Activated naive CD4-positive, alpha-beta T cell treated with anti-CD3 and anti-CD28 coated beads for 36 hours (primary cell): Measurements from ENCODE around the gene LILRB3. TPM values are rescaled to one million over a fixed set of nuclear protein-coding genes. Genes with fewer than 3 reads are reported as not detected.
"Not testable (repeated sequence)": the region's sequence is repeated elsewhere in the genome, so short reads cannot be mapped to it uniquely, and the experiment has no call there.

Source experiments
- CTCF ChIA-PET: fragments of 350-600 bp; sonication (Branson Sonifier 250); formaldehyde crosslinking; loops from one replicate; lab custom pipeline; 2021; ENCODE audit warnings: antibody characterized with exemption; lab: Charles Lee
- DNase-seq: peaks from one replicate; pipeline ENCODE4 v3.0.0-alpha.2; 2020
- H3K27ac Mint-ChIP-seq: one replicate; pipeline ENCODE4 v1.8.0; 2021; ENCODE audit warnings: mild to moderate bottlenecking, mixed read lengths
- H3K27me3 Mint-ChIP-seq: one replicate; pipeline ENCODE4 v1.8.0; 2021; ENCODE audit warnings: low read depth, mixed read lengths
- H3K36me3 Mint-ChIP-seq: one replicate; pipeline ENCODE4 v1.8.0; 2021; ENCODE audit warnings: low read depth, mixed read lengths
- H3K4me1 Mint-ChIP-seq: one replicate; pipeline ENCODE4 v1.8.0; 2021; ENCODE audit warnings: low read depth, mixed read lengths
- H3K4me3 Mint-ChIP-seq: one replicate; pipeline ENCODE4 v1.8.0; 2021; ENCODE audit warnings: mild to moderate bottlenecking, moderate library complexity, mixed read lengths
- H3K9me3 Mint-ChIP-seq: one replicate; pipeline ENCODE4 v1.8.0; 2021; ENCODE audit warnings: mixed read lengths
- intact Hi-C: fragments of 100-400 bp; cut with micrococcal nuclease; formaldehyde crosslinking; loops from one replicate; pipeline ENCODE4 v1.15.1; 2023
- total RNA-seq, 2 experiments: library from RNA; stranded (reverse); gene quantifications; one replicate each; pipeline ENCODE4 v1.2.3, GENCODE V29; 2021

LILRB3 gene
- total RNA-seq, 2 experiments from 2014 or later = not detected

GRCh38 chr19:54218259-54218658, 4.5 kb downstream of the LILRB3 start:
- intact Hi-C loops = no loop called here
- CTCF ChIA-PET = no interaction called here

DNA sequence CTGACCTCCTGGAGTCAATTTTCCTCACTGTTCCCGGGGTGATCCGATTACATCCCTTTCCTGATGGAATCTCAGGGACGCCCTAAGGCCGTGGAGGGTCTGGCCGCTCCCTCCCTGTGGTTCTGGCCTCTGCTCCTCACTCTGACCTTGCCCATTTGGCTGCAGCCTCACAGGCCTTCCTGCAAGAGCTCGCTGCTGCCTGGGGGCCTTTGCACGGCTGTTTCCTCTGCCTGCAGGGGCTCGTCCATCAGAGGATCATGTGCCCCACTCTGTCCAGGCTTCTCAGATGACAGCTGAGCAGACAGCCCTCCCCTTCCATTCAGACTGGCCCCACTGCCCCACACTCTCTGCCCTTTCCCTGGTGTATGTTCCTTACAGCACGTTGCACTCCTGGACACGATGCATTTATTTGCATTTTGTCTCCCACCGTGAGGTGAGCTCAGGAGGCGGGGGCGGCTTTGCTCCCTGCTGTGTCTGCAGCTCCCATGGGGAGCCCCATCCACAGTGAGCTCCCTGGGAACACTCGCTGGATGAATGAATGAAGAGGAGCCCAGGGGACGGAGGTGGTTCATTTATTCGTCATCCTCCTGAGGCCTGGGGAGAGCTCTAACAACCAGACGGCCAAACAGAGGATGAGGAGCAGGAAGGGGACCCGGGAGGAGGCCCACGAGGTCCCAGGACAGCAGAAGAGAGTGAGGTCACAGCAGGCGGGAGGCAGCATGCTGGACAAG, 5.1 kb downstream of the LILRB3 start:
- H3K9me3 Mint-ChIP-seq, H3K27me3 Mint-ChIP-seq, DNase-seq, H3K27ac Mint-ChIP-seq, intact Hi-C loops, H3K4me3 Mint-ChIP-seq, H3K4me1 Mint-ChIP-seq: not testable (repeated sequence)
- CTCF ChIA-PET = interaction anchor here (1.1 kb wide), 1 partner anchor 48 kb away, joined by 4 read pairs; no protein-coding TSS in a partner anchor
- peaks cover 16% of the 10 kb centered on the region for H3K36me3 Mint-ChIP-seq

More at GRCh38 chr19:54218259-54218658, 4.5 kb downstream of the LILRB3 start:
- no peak overlapping the region for H3K27ac Mint-ChIP-seq
- H3K9me3 Mint-ChIP-seq = no peaks in the 10 kb centered on the region
- peaks cover 2% of the 10 kb centered on the region for H3K27me3 Mint-ChIP-seq
- DNase-seq = no peak
- no peak overlapping the region for H3K4me3 Mint-ChIP-seq
- H3K36me3 Mint-ChIP-seq = peaks cover 12% of the 10 kb centered on the region
- peaks cover 4% of the 10 kb centered on the region for H3K4me1 Mint-ChIP-seq

GRCh38 chr19:54216869-54217268, 5.9 kb downstream of the LILRB3 start:
- peaks cover 4% of the 10 kb centered on the region for H3K4me1 Mint-ChIP-seq
- no peak for DNase-seq
- CTCF ChIA-PET = interaction anchor here (1.1 kb wide), 1 partner anchor 49 kb away, joined by 4 read pairs; no protein-coding TSS in a partner anchor
- H3K36me3 Mint-ChIP-seq = peaks cover 16% of the 10 kb centered on the region
- intact Hi-C loops = no loop called here
- no peak overlapping the region for H3K27ac Mint-ChIP-seq
- H3K9me3 Mint-ChIP-seq = no peaks in the 10 kb centered on the region
- no peaks in the 10 kb centered on the region for H3K27me3 Mint-ChIP-seq
- no peak overlapping the region for H3K4me3 Mint-ChIP-seq

GRCh38 chr19:54214734-54215133, 8.1 kb downstream of the LILRB3 start:
- Mint-ChIP-seq H3K36me3 (peaks cover 33% of the 10 kb centered on the region), H3K4me1 (peaks cover 17% of the 10 kb centered on the region)
- intact Hi-C loops, H3K9me3 Mint-ChIP-seq, CTCF ChIA-PET, H3K4me3 Mint-ChIP-seq, H3K27me3 Mint-ChIP-seq, DNase-seq, H3K27ac Mint-ChIP-seq: not testable (repeated sequence)

GRCh38 chr19:54214217-54214616, 8.6 kb downstream of the LILRB3 start:
- H3K9me3 Mint-ChIP-seq, CTCF ChIA-PET, H3K4me3 Mint-ChIP-seq, H3K27me3 Mint-ChIP-seq, DNase-seq, intact Hi-C loops: not testable (repeated sequence)
- Mint-ChIP-seq H3K27ac (peak overlapping the region; percentile 46), H3K4me1 (peaks cover 23% of the 10 kb centered on the region), H3K36me3 (peaks cover 33% of the 10 kb centered on the region)

- intact Hi-C loops = no loop called here
- Mint-ChIP-seq H3K36me3 (peaks cover 54% of the 10 kb centered on the region), H3K27me3 (no peaks in the 10 kb centered on the region), H3K4me3 (no peak overlapping the region), H3K4me1 (peaks cover 52% of the 10 kb centered on the region), H3K27ac (peak overlapping the region; percentile 42), H3K9me3 (no peaks in the 10 kb centered on the region)
- DNase-seq = no peak
- CTCF ChIA-PET = no interaction called here
Observed at GRCh38 chr19:54211235-54211634, 11.6 kb downstream of the LILRB3 start.

DNA sequence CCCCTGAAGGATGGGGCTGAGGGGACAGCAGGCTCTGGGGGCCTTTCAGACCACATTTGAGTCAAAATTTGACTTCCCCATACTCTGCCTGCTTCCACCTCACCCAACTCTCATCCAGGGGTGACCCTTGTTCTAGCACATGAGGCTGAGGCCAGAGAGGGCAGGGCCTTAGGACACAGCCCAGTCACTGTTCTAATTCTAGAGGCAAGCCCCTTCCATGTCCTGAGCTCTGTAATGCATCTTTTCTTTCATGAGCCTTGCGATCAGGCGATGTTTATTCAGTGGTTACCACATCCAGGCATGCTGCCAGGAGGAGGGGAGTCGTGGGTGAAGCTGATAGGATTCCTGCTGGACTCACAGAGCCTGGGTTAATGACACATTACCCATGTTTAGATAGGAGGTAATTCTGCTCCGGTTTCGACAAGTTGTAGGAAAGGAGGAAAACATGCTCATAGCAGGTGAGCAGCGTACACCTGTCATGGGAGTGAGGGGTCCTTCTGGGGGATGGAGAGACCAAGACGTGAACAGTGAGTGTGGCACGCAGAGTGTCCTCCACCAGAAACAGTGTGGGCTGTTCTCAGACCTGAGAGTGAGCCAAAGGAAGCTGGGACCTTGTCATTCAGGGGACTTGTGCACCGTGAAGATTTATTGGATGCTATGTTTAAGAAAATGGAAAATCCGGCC, 12.9 kb downstream of the LILRB3 start:
- no peak overlapping the region for H3K4me3 Mint-ChIP-seq
- CTCF ChIA-PET = interaction anchor here (0.7 kb wide), 1 partner anchor 98 kb away, joined by 7 read pairs; no protein-coding TSS in a partner anchor

GRCh38 chr19:54209058-54209810, 13.6 kb downstream of the LILRB3 start:
- no peak overlapping the region for H3K4me3 Mint-ChIP-seq
- no peaks in the 10 kb centered on the region for H3K27me3 Mint-ChIP-seq
- intact Hi-C loops = loop anchor here (2.0 to 5.0 kb wide), 2 partner anchors 18 to 342 kb away; partner anchors contain the start of genes MYADM and TSEN34
- H3K27ac Mint-ChIP-seq = peak overlapping the region; percentile 85
- CTCF ChIA-PET = interaction anchor here (0.9 kb wide), 1 partner anchor 341 kb away, joined by 4 read pairs; no protein-coding TSS in a partner anchor
- H3K4me1 Mint-ChIP-seq = peaks cover 72% of the 10 kb centered on the region
- DNase-seq = no peak
- peaks cover 67% of the 10 kb centered on the region for H3K36me3 Mint-ChIP-seq
- H3K9me3 Mint-ChIP-seq = no peaks in the 10 kb centered on the region

More for the DNA sequence above, 12.9 kb downstream of the LILRB3 start:
- H3K27ac Mint-ChIP-seq = peak overlapping the region; percentile 73
- H3K9me3 Mint-ChIP-seq = no peaks in the 10 kb centered on the region
- no peak for DNase-seq
- intact Hi-C loops = loop anchor here (2.0 to 5.0 kb wide), 2 partner anchors 19 to 343 kb away; partner anchors contain the start of genes MYADM and TSEN34
- H3K27me3 Mint-ChIP-seq = no peaks in the 10 kb centered on the region
- peaks cover 61% of the 10 kb centered on the region for H3K36me3 Mint-ChIP-seq
- H3K4me1 Mint-ChIP-seq = peaks cover 65% of the 10 kb centered on the region

DNA sequence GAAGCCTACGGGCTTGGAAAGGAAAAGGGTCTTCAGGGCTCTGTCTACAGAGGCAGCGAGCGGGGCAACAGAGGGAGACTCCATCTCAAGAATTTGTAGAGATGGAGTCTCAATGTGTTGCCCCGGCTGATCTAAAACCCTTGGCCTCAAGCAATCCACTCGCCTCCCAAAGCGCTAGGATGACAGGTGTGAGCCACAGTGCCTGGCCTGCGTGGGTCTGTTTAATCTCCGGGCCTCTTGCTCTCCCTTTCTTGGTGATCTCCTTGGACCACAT, 14.1 kb downstream of the LILRB3 start:
- H3K4me1 Mint-ChIP-seq = peaks cover 78% of the 10 kb centered on the region
- peaks cover 71% of the 10 kb centered on the region for H3K36me3 Mint-ChIP-seq
- H3K9me3 Mint-ChIP-seq = no peaks in the 10 kb centered on the region
- intact Hi-C loops = loop anchor here (1.0 to 5.0 kb wide), 3 partner anchors 8 to 341 kb away; partner anchors contain the start of genes MYADM, RPS9 and TSEN34
- CTCF ChIA-PET = interaction anchor here (0.9 kb wide), 1 partner anchor 340 kb away, joined by 4 read pairs; no protein-coding TSS in a partner anchor
- no peak overlapping the region for H3K4me3 Mint-ChIP-seq
- H3K27ac Mint-ChIP-seq = peak overlapping the region; percentile 85
- no peaks in the 10 kb centered on the region for H3K27me3 Mint-ChIP-seq
- DNase-seq = no peak

DNA sequence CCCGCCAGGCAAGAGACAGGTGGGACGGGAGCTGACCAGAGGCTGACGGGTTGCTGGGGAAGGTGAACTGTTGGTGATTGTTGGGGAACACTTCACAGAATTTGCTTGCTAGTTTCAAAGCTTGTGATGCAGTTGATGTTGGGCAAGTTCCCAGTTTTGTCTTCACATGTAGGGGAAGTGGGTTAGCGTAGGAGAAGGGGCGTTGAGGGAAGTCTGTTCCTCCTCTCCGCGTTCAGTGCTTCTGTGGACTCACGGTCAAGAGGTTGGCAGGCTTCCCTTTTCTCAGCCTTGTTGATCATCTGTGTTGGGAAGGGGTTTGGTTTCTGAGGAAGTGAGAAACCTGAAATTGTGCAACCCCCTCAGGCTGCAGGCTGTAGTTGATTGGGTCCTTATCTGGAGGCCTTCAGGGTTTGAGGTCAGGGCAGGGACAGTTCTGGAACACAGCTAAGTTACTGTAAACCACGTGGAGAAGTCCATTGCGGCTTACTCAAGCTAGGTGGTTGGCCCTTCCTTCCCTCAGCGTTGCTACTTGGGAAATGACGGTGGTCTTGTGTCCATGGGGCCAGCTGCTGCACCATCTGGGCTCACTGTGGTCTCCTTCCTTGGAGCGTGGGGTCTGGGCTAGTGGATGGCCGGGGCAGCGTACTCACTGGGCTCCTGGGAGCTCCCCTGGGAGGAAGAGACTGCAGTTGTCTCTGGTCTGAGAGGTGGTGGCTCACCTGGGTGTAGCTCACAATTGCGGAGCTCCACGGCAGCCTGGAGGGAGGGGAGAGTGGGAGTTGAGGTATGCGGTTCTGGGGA, 14.6 kb downstream of the LILRB3 start:
- H3K4me3 Mint-ChIP-seq = peak overlapping the region; percentile 49
- peak; percentile 80 for DNase-seq
- intact Hi-C loops = loop anchor here (1.0 to 5.0 kb wide), 3 partner anchors 8 to 341 kb away; partner anchors contain the start of genes MYADM, RPS9 and TSEN34
- peaks cover 83% of the 10 kb centered on the region for H3K4me1 Mint-ChIP-seq
- H3K27me3 Mint-ChIP-seq = no peaks in the 10 kb centered on the region
- peaks cover 73% of the 10 kb centered on the region for H3K36me3 Mint-ChIP-seq
- H3K27ac Mint-ChIP-seq = peak overlapping the region; percentile 85
- H3K9me3 Mint-ChIP-seq = no peaks in the 10 kb centered on the region
- CTCF ChIA-PET = interaction anchor here (0.9 to 1.7 kb wide), 3 partner anchors 18 to 340 kb away, joined by 3 to 7 read pairs (median 4); no protein-coding TSS in a partner anchor

DNA sequence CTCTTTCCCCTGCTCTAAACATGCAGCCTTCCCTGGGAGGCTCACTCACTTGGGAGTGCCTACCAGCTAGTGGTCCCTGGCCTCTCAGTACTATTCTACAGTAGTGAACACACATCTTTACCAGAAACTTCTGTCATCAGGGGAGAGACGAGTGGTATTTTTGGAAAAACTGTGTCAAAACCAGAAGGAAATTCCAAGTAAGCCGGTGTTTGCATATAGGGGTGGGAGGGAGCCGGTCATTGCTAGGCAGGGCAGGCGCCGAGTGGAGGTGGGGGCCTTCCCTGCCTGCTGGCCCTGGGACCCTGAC, 15.2 kb downstream of the LILRB3 start:
- peak overlapping the region; percentile 49 for H3K4me3 Mint-ChIP-seq
- intact Hi-C loops = loop anchor here (5.0 kb wide), 1 partner anchor 340 kb away; the partner anchor contains the start of gene MYADM

More for the DNA sequence above, 15.2 kb downstream of the LILRB3 start:
- H3K27me3 Mint-ChIP-seq = no peaks in the 10 kb centered on the region
- H3K9me3 Mint-ChIP-seq = no peaks in the 10 kb centered on the region
- H3K27ac Mint-ChIP-seq = peak overlapping the region; percentile 85
- CTCF ChIA-PET = interaction anchor here (1.3 to 1.7 kb wide), 2 partner anchors 17 to 58 kb away, joined by 3 to 7 read pairs; no protein-coding TSS in a partner anchor
- DNase-seq = no peak
- H3K4me1 Mint-ChIP-seq = peaks cover 87% of the 10 kb centered on the region
- peaks cover 76% of the 10 kb centered on the region for H3K36me3 Mint-ChIP-seq
